Measurements from ENCODE around the gene ATP2A2.
A peak's percentile ranks its signal among the peaks of the same experiment; 100 is the strongest.

ATP2A2 gene

GRCh38 chr12:110262442-110263388 lies 18.3 kb upstream of the ATP2A2 start:
- DNase-seq = no peak

DNA sequence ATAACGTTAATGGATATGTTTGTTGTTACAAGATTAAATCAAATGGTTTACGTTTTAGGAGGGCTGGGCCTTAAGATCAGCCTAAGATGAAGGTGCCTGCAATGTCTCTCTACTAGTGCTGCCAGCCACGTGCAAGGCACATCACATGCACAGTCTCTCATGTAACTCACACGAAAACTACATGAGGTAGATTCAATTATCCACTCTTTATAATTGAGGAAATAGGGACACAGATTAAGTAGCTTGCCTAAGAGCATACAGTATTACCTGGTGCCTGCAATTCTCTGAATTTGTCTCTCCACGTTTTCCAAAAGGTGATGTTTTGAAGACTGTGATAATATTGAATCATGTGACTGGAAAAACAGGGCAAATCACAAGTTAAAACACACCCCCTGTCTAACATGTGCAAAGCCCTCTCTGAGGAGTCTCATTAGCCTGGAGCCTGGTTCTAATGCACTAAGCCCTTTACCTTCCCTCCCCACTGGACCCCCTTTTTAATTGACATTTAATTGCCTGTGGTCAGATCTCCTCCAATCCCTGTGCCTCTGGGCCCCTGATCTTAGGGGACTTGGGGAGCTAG lies 14.6 kb upstream of the ATP2A2 start:
- no peak for DNase-seq

DNA sequence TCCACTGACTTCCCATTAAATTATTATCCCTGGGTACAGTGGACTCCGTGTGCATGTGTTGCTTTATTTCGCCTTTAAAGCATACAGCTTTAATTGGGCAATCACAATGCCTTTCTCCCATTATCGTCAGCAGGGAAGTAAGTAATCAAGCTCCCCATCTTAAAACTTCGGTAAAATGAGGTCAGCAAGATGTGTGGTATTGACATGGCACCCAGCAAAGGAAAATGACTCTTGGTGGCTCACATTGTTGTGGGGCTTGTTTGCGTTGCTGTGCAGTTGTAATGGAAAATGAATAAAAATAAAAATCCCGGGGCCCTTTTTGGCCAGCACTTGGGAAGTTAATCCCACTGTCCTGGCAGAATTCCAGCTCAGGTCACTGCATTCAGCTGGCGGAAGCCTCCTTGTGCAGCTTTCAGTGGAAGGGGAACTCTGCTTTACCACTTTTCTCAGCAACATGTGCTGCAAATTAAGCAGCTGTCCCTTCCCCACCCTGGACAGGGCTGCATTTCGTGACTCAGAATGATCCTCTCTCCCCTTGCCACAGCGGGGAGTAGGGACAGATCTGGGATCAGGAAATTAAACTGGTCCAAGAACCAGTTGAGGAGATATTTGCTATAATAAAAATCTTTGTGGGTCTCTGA lies 13.9 kb upstream of the ATP2A2 start:
- DNase-seq = no peak

GRCh38 chr12:110269622-110270124 lies 11.4 kb upstream of the ATP2A2 start:
- DNase-seq = no peak

GRCh38 chr12:110270125-110270962 lies 10.7 kb upstream of the ATP2A2 start:
- no peak for DNase-seq

GRCh38 chr12:110271015-110271414 lies 10.0 kb upstream of the ATP2A2 start:
- DNase-seq = no peak

DNA sequence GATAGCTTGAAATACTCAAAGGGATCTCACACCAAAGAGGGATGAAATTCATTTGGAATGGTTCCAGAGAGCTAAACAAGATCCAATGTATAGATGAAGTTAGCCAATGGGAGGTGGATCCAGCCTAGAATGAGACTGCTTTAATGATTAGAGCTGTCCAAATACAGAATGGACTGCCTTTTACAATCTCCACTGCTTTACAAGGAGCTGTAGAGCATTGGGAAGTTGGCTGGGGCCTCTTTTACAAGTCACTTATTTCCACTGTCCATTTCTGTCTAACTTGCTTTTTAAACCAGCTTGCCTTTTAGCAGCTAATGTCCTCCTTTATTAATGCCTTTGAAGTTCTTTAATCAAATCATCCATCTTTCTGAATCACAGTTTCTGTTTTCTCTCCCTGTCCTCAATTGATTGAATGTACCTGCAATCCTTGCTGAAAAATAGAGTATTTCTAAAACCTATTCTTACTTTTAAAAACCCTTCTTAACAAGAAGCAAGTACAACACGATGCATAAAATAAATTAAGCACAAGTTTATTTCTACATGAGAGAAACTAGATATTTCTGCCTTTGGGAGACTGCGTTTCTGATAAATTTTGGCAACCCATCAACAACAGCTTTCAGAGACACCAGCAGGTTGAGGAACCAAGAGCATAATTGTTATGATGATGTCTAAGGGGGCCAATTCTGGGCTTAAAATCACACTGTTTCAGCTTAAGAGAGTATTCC lies 3.4 kb upstream of the ATP2A2 start:
- no peak for DNase-seq

DNA sequence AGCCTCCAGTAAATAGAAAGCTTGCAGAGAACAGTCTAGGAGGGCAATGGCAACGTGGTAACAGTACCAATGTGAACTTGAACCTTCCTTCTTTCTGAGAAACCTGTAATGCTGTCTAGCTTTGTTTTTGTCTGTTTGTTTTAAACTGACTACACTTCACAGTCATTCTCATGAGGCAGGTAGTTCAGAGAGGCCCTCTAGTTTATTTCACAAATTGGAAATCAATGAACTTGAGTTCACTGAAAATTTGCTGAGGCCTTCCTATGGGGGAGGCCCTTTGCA lies 2.9 kb upstream of the ATP2A2 start:
- no peak for DNase-seq

GRCh38 chr12:110279566-110280375 lies 1.3 kb upstream of the ATP2A2 start:
- no peak for DNase-seq

DNA sequence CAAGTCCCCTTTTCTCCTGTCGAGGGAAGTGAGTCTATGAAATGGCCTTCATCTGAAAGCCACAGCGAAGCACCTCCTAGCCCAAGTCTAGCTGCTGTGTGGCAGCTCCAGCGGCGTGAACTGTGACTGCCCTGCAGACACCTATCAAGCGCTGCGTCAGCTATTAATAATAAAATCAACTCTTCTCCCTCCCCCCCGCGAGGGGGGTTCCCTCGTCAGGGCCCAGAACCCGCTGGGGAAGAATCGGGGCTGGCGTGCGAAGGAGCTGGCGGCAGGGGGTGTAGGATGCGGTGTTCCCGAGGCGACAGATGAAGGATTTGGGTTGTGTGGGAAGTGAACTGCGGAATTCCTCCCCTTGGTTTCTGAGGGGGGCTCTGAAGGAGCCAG lies 662 bp upstream of the ATP2A2 start:
- peak; percentile 67 for DNase-seq

DNA sequence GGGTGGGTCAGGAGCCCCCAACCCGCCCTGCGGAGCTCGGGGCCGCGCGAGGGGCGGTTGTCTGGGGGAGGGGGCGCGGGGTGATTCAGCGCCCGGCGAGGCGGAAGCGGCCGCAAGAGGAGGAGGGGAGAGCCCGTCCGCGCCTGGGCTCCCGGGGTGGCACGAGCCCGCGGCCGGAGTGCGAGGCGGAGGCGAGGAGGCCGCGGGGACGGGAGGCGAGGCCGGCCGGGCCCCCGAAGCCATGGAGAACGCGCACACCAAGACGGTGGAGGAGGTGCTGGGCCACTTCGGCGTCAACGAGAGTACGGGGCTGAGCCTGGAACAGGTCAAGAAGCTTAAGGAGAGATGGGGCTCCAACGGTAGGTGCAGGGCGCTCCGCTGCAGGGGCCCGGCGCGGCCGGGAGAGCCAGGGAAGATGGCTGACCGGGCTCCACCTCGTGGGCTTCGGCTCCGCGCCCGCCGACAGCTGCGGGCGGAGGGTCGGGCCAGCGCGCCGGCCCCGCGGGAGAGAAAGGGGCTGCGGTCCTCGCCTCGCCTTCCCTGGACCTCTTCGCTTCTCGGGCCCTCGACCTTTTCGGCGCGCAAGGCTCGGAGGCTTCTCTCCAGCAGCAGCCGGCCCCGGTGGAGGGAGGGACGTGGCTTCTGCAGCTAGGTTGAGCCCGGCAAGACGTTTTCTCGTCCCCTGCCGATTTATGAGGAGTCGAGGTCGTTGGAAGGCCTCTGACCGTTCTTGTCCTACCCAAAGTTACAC lies 677 bp downstream of the ATP2A2 start:
- DNase-seq = peak; percentile 53

- DNase-seq = no peak
These were observed 1.3 kb downstream of the ATP2A2 start for GRCh38 chr12:110282300-110282860.

DNA sequence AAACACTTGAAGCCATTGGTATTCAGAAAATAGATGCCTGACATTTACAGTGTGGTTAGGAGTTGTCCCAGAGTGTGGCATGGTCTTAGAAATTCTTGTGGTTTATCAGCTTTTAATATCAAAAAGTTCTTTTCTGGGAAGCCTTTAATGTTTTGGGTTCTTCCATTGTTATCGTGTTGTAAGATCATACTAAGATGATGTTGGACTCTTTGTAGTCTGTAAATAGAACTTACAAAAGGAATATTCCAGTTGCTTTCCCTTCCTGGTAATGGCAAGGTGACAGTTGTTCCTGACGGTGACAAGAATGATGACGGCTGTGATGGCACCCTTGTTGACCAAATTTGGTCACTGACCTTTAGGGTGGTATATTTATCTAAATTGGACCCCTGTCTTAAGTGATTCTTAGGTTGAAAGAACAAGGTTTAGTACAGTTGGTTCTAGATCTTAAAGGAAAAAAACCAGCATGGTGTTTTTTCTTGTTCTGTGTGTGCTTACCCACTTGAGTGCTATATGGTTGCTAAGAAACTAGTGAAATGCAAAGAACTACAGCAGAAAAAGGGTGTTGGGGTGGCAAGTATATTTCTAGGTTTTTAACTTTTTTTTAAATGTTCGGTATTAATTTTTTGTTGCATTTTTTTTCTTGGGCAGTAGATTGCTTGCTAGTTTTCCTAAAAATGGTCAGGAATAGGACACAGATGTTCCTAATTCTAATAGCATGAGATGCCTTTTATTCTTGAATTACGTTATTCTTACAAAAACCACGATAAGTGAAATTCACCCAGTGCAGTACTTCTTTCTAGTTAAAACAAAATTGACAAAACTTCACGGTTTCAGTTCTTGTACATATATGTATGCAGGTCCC lies 2.1 kb downstream of the ATP2A2 start:
- no peak for DNase-seq

- DNase-seq = no peak
These were observed 3.5 kb downstream of the ATP2A2 start for GRCh38 chr12:110284597-110284996.

GRCh38 chr12:110286623-110287022 lies 5.6 kb downstream of the ATP2A2 start:
- DNase-seq = no peak

- no peak for DNase-seq
These were observed 6.9 kb downstream of the ATP2A2 start for GRCh38 chr12:110287986-110288385.

DNA sequence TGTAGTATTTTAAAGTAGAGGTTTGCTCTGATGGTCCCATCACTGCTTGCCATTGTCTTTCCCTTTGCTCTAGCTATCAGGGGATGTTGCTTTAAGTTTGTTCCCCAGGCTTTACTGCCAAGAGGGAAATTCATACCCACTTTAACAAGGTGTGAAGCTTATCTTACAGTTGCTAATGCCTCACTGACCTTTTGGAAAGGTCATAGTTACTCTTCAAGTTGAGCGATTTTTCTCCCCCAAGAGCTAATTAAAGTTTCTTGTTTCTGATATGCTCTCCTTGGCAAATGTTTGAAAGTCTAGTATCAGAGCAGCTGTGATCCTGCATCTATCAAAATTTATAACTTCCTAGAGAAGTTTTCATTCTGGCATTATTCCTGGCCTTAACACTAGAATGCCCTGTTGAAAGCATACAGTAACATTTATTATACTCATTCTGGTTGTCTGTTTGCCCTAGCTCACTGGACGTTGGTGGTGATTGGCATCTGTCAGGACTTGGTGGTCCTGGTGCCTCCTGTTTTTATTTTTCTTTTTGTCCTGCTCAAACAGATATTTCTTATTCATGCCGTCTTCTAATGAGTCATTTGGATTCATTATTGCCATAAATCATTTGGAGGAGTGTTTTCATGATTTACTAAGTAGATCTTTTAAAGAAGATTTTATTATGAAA lies 8.1 kb downstream of the ATP2A2 start:
- DNase-seq = no peak

- DNase-seq = no peak
These were observed 8.6 kb downstream of the ATP2A2 start for GRCh38 chr12:110289711-110290078.

All from CD4-positive, alpha-beta T cell treated with Interleukin-6 for 4 hours (primary cell).